SJCRH30 (cell line): ENCODE measurements around the gene TMEM154. TPM values are rescaled to one million over a fixed set of nuclear protein-coding genes. Genes with fewer than 3 reads are reported as not detected.

ENCODE experiments used
- total RNA-seq: library from RNA; depleted of rRNA; stranded (reverse); fragments of >200 nt; shearing (Covaris generic); gene quantifications from 2 replicates; pipeline ENCODE4 v1.2.3, GENCODE V29; 2014; rRNA removed

Gene TMEM154
- total RNA-seq, 1 experiment from 2014 or later, result 0.08 TPM

Other genes with a start within 250 kb of the TMEM154 start
- gene FBXW7, start 143.9 kb downstream of the TMEM154 start, total RNA-seq, result 26.5 and 35.0 TPM in 2 replicates
- gene TIGD4, start 99.7 kb upstream of the TMEM154 start, total RNA-seq, result 0.25 and 0.81 TPM in 2 replicates
- gene ARFIP1, start 100.0 kb upstream of the TMEM154 start, total RNA-seq, result 32.5 and 35.4 TPM in 2 replicates